RWPE1 (cell line): ENCODE measurements around the gene HDAC4.
A peak's percentile ranks its signal among the peaks of the same experiment; 100 is the strongest.
"Not testable (repeated sequence)": the region's sequence is repeated elsewhere in the genome, so short reads cannot be mapped to it uniquely, and the experiment has no call there.

Experiments
- CTCF ChIA-PET: fragments of 350-600 bp; sonication (Branson Sonifier 250); formaldehyde crosslinking; extraction: SDS; loops from one replicate; lab custom pipeline; 2021; lab: Yijun Ruan, JAX
- POLR2A ChIA-PET: fragments of 400-600 bp; formaldehyde crosslinking; extraction: SDS; loops from one replicate; lab custom pipeline; 2020; ENCODE audit warnings: antibody characterized with exemption; ENCODE audit not compliant: low non-redundant PET; lab: Yijun Ruan, JAX
- DNase-seq: peaks from one replicate; pipeline ENCODE4 v3.0.0; 2012; ENCODE audit warnings: low spot score
- H3K27ac ChIP-seq: fragments of 450-650 bp; 2 replicates; pipeline ENCODE4 v1.5.1; 2017
- CTCF ChIP-seq: fragments of 450-650 bp; conservative IDR thresholded peaks from 2 replicates; pipeline ENCODE4 v1.5.1; 2017; ENCODE audit warnings: low read depth, mild to moderate bottlenecking

Gene HDAC4

GRCh38 chr2:239282448-239283287 lies 118.2 kb downstream of the HDAC4 start:
- DNase-seq = no peak
- no peak for TF ChIP-seq CTCF
- ChIA-PET CTCF (no interaction called here), POLR2A (no interaction called here)
- H3K27ac ChIP-seq = no peak overlapping the region

- CTCF ChIA-PET, POLR2A ChIA-PET: not testable (repeated sequence)
- peak; percentile 74 for DNase-seq
- peak overlapping the region; percentile 76 for H3K27ac ChIP-seq
Measured at GRCh38 chr2:239280296-239281017, 120.4 kb downstream of the HDAC4 start.

GRCh38 chr2:239279508-239280295 lies 121.1 kb downstream of the HDAC4 start:
- CTCF ChIA-PET = interaction anchor here (0.7 kb wide), 1 partner anchor 137 kb away, joined by 3 read pairs; no protein-coding TSS in a partner anchor
- POLR2A ChIA-PET = no interaction called here
- peak overlapping the region; percentile 76 for H3K27ac ChIP-seq
- no peak for DNase-seq
- TF ChIP-seq CTCF = no peak

GRCh38 chr2:239278941-239279365 lies 121.9 kb downstream of the HDAC4 start:
- CTCF ChIA-PET = interaction anchor here (0.7 to 0.8 kb wide), 2 partner anchors 136 to 434 kb away, joined by 3 to 9 read pairs; no protein-coding TSS in a partner anchor
- no peak for TF ChIP-seq CTCF
- no peak for DNase-seq
- POLR2A ChIA-PET = no interaction called here
- H3K27ac ChIP-seq = peak overlapping the region; percentile 76

- ChIA-PET CTCF (interaction anchor here (0.8 kb wide), 1 partner anchor 435 kb away, joined by 9 read pairs; no protein-coding TSS in a partner anchor), POLR2A (no interaction called here)
- DNase-seq = no peak
- H3K27ac ChIP-seq = peak overlapping the region; percentile 76
- no peak for TF ChIP-seq CTCF
Measured at GRCh38 chr2:239278361-239278760, 122.5 kb downstream of the HDAC4 start.

DNA sequence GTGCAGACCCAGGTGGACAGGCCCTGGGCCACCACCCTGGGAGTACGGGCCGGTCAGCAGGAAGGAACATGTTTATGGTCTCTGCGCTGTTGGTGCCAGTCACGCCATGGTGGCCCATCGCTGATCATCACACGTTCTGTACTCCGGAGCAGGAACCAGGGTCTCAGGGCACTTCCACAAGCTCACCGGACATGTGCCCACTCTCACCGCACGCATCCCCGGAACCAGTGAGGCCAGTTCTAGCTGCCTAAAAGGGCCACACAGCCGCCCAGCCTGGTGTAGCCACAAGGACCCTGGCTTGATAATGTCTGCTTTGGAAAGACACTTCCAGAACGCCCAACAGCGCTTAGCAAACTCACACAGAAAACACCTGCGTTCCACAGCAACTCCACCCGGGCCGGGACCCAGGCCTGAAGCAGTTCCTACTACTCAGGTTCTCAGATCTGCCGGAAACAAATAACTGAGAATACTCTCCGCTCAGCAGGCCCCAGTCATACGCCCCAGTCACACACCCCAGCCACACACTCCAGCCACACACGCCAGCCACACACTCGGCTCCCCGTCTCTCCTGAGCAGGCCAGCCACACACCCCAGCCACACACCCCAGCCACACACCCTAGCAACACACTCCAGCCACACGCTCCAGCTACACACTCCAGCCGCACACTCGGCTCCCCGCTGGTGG lies 123.3 kb downstream of the HDAC4 start:
- no peak for DNase-seq
- TF ChIP-seq CTCF = no peak
- H3K27ac ChIP-seq = peak overlapping the region; percentile 93
- POLR2A ChIA-PET = no interaction called here
- CTCF ChIA-PET = interaction anchor here (1.0 kb wide), 1 partner anchor 134 kb away, joined by 3 read pairs; no protein-coding TSS in a partner anchor
